ENCODE measurements around the gene HOXA6. TPM values are rescaled to one million over a fixed set of nuclear protein-coding genes. Genes with fewer than 3 reads are reported as not detected.

The HOXA6 gene
- total RNA-seq, 6 experiments from 2014 or later, result not detected

DNA sequence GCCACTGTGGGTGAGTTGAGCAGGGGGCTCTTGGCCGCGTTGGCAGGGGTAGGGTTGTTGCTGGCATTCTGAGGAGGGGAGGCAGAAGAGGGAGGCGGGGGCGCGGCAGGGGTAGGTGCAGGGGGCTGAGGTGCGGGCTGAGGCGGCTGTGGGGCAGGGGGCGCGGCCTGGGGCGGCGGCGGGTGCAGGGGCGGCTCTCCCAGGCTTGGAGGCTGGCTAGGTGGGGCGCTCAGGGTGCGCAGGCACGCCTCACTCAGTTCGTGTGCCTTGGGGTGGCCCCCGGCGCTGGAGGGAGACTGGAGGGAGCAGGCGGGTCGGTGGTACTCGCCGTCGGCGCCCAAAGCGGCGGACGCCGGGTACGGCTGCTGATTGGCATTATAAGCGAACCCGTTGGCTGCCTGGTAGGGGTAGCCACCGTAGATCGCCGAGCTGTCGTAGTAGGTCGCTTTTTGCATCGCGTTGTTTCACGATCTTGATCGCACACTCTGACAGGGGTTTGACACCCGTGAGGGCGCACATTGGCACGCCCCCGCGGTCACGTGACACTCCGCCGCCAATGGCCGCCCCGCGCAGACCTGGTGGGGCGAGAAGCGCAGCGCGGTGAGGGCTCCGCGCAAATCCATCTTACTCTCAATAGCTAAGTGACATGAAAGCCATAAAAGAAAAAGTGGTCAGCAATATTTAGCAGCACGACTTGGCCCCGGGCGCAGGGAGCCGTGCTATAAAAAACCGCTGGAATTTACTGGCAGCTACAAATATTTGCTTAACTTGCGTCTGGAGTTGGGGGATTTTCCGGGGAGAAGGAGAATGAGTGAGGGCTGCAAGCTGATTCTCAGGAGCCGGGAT lies 37.2 kb downstream of the HOXA6 start:
- 37% methylated on average over 21 of the region's 66 CpGs for WGBS (ENCODE audit: insufficient coverage, low coverage, low lambda C conversion rate, missing lambda C conversion rate)
- no peak for DNase-seq
- peaks cover 0 to 4% (median 0%) of the 10 kb centered on the region in 4 donors for H3K4me1 ChIP-seq
- no peak overlapping the region for H3K4me3 ChIP-seq
- no peaks in the 10 kb centered on the region for H3K9me3 ChIP-seq
- H3K27me3 ChIP-seq, result peaks cover 0 to 10% of the 10 kb centered on the region in 2 donors
- H3K36me3 ChIP-seq, result no peaks in the 10 kb centered on the region
- H3K27ac ChIP-seq, result peak overlapping the region in 1 of 3 donors; percentile 65
- no peak for ATAC-seq
- no peak for TF ChIP-seq POLR2A (IDR thresholded peaks at IDR 0.05)
- TF ChIP-seq, protein P1, sequence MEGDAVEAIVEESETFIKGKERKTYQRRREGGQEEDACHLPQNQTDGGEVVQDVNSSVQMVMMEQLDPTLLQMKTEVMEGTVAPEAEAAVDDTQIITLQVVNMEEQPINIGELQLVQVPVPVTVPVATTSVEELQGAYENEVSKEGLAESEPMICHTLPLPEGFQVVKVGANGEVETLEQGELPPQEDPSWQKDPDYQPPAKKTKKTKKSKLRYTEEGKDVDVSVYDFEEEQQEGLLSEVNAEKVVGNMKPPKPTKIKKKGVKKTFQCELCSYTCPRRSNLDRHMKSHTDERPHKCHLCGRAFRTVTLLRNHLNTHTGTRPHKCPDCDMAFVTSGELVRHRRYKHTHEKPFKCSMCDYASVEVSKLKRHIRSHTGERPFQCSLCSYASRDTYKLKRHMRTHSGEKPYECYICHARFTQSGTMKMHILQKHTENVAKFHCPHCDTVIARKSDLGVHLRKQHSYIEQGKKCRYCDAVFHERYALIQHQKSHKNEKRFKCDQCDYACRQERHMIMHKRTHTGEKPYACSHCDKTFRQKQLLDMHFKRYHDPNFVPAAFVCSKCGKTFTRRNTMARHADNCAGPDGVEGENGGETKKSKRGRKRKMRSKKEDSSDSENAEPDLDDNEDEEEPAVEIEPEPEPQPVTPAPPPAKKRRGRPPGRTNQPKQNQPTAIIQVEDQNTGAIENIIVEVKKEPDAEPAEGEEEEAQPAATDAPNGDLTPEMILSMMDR (IDR thresholded peaks at IDR 0.05), result no peak
- intact Hi-C loops (cut with DNase I), result no loop called here

DNA sequence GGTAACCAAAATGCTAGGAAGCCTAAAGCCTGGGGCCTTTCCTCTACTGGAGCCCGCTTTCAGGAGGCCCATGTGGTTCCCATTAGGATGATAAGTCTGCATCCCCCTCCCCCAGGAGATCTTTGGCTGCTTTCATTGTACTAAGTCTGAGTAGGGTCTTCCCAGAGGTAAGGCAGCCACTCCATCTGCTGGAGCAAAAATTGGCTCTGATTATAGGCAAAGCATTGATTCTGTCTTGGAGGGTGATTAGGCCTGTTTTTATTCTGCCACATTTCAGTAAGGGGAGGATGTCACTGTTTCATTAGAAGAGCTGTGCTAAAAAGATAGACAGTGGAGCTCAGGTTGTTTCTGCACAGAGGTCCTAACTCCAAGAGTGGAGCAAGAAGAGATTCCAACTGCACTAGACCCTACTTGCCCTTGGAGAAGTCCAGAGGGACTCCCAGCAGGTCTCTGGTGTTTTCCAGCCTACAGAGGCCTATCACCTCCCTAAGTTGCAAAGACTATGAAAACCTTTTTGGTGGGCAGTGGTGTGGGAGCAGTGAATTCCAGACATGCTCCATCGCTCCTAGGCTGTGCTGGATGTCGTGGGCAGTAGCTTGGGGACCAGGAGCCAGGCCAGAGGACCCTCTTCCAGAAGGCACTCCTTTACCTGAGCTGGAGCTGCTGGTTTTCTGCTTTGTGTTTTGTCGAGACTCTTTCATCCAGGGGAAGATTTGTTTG lies 37.9 kb downstream of the HOXA6 start:
- Histone ChIP-seq H3K27ac (peak overlapping the region in 1 of 3 donors; percentile 65), H3K27me3 (peaks cover 0 to 10% of the 10 kb centered on the region in 2 donors), H3K36me3 (no peaks in the 10 kb centered on the region), H3K4me3 (no peak overlapping the region), H3K4me1 (peaks cover 0 to 4% (median 0%) of the 10 kb centered on the region in 4 donors), H3K9me3 (no peaks in the 10 kb centered on the region)
- intact Hi-C loops (cut with DNase I), result no loop called here
- TF ChIP-seq, protein P1 (IDR thresholded peaks at IDR 0.05), result no peak
- no peak for TF ChIP-seq POLR2A (IDR thresholded peaks at IDR 0.05)
- 67% methylated on average over 1 of the region's 4 CpGs for WGBS (ENCODE audit: insufficient coverage, low coverage, low lambda C conversion rate, missing lambda C conversion rate)
- DNase-seq (no peak), ATAC-seq (no peak)

DNA sequence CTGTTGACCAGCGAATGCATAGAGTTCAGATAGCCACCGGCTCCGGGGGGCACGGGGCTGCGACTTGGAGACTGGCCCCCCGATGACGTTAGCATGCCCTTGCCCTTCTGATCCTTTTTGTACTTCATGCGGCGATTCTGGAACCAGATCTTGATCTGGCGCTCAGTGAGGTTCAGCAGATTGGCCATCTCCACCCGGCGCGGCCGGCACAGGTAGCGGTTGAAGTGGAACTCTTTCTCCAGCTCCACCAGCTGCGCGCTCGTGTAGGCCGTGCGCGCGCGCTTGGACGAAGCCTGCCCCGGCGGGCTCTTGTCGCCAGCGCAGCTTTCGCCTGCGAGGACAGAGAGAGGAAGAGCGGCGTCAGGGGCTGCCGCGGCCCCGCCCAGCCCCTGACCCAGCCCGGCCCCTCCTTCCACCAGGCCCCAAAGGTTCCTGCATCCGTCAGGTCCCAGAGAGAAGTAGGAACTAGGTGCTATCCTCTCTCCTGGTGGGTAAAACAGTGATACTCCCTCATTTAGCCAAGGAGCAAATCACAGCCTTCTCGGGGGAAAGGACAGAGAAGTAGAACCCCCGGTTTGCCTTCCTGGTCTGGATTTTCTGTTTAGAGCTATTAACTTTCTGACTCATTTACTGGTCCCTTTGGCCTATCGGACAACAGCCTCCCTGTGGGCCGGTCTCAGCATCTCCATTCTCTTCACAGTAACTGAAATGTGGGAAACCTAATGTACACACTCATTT lies 39.0 kb downstream of the HOXA6 start:
- WGBS (ENCODE audit: insufficient coverage, low coverage, low lambda C conversion rate, missing lambda C conversion rate), result 41% methylated on average over 12 of the region's 41 CpGs
- intact Hi-C loops (cut with DNase I), result no loop called here
- peak overlapping the region; percentile 31 to 74 (median 65) for H3K27ac ChIP-seq
- ATAC-seq, result peak; percentile 66 to 72 (median 70)
- TF ChIP-seq, protein P1 (IDR thresholded peaks at IDR 0.05), result no peak
- TF ChIP-seq POLR2A (IDR thresholded peaks at IDR 0.05), result peak; percentile 31
- H3K36me3 ChIP-seq, result no peaks in the 10 kb centered on the region
- H3K27me3 ChIP-seq, result peaks cover 0 to 10% of the 10 kb centered on the region in 2 donors
- H3K4me1 ChIP-seq, result peaks cover 0 to 4% (median 0%) of the 10 kb centered on the region in 4 donors
- no peak overlapping the region for H3K4me3 ChIP-seq
- H3K9me3 ChIP-seq, result no peaks in the 10 kb centered on the region
- peak in 2 of 3 donors; percentile 57 to 66 for DNase-seq
